Measurements from ENCODE around the gene MED25. TPM values are rescaled to one million over a fixed set of nuclear protein-coding genes. Genes with fewer than 3 reads are reported as not detected.

MED25 gene
- total and polyA plus RNA-seq, 2 of the 4 experiments (the other 2 are of a cell fraction): 4.7 to 38.5 TPM

- no peak for DNase-seq
- Histone ChIP-seq H2BK5ac (ENCODE audit: low read depth, low read length, poor library complexity, severe bottlenecking) (peak overlapping the region; percentile 32), H3K4ac (ENCODE audit: low read depth, low read length) (peak overlapping the region; percentile 73), H3K18ac (ENCODE audit: low read depth, low read length) (no peak overlapping the region), H2AK5ac (ENCODE audit: low read depth, low read length) (peak overlapping the region; percentile 87), H2BK120ac (ENCODE audit: low read depth, low read length) (no peak overlapping the region), H3K9me3 (ENCODE audit: control insufficient read depth, insufficient read depth, low read length) (no peaks in the 10 kb centered on the region), H4K20me1 (ENCODE audit: insufficient read depth, low read length) (0 out of 2 replicates have a peak, but pooled peaks cover 12% of the 10 kb centered on the region), H2AFZ (replicated peaks; ENCODE audit: low read length, poor library complexity) (peak overlapping the region; percentile 99), H4K91ac (ENCODE audit: insufficient read depth, low read depth, low read length) (peak overlapping the region; percentile 88), H3K27ac (ENCODE audit: insufficient read depth, low read length) (peak overlapping the region; percentile 58), H2BK15ac (ENCODE audit: low read depth, low read length) (no peak overlapping the region), H3K14ac (replicated peaks; ENCODE audit: low read depth, low read length) (peak overlapping the region; percentile 74), H4K8ac (ENCODE audit: low read depth in 2 of 2, low read length in 2 of 2) (peak overlapping the region; percentile 54 to 63; a peak in 3 of 4 replicates), H3K9ac (ENCODE audit: low read depth, low read length) (peak overlapping the region; percentile 67), H3K9me1 (ENCODE audit: insufficient read depth, low read length) (peaks cover 6% of the 10 kb centered on the region), H3K27me3 (ENCODE audit: control insufficient read depth, insufficient read depth, low read length) (no peaks in the 10 kb centered on the region), H4K5ac (ENCODE audit: low read depth, low read length) (no peak overlapping the region), H3K56ac (ENCODE audit: extremely low read depth, insufficient read depth, low read length) (peak overlapping the region; percentile 79; the same call in 1 of the 2 replicates), H3K23ac (ENCODE audit: low read depth, low read length) (peak overlapping the region; percentile 75; the same call in 1 of the 2 replicates), H3K79me1 (ENCODE audit: low read depth in 1 of 2, low read length in 2 of 2) (peaks cover 22 to 44% of the 10 kb centered on the region in 2 experiments), H3K36me3 (ENCODE audit: control insufficient read depth, insufficient read depth, low read length) (peaks cover 8% of the 10 kb centered on the region), H3K4me3 (ENCODE audit: insufficient read depth, low read depth, low read length) (peak overlapping the region; percentile 68), H2AK9ac (replicated peaks; ENCODE audit: low read depth, low read length, poor library complexity) (peak overlapping the region; percentile 93), H3K4me1 (ENCODE audit: control insufficient read depth, insufficient read depth, low read length) (peaks cover 6% of the 10 kb centered on the region), H3K4me2 (ENCODE audit: low read depth, low read length) (peak overlapping the region; percentile 58), H2BK20ac (ENCODE audit: low read depth, low read length) (no peak overlapping the region)
- TF ChIP-seq CEBPB (IDR thresholded peaks at IDR 0.05; ENCODE audit: low read depth, low read length) (no peak), MAFK (IDR thresholded peaks at IDR 0.05; ENCODE audit: low read depth, low read length) (no peak), SMC3 (IDR thresholded peaks at IDR 0.05; ENCODE audit: low read depth, low read length) (no peak), RAD21 (IDR thresholded peaks at IDR 0.05; ENCODE audit: low read length) (no peak), FOS (IDR thresholded peaks at IDR 0.05; ENCODE audit: low read depth, low read length) (no peak), MXI1 (IDR thresholded peaks at IDR 0.05; ENCODE audit: borderline replicate concordance, low read depth, low read length) (no peak), BHLHE40 (IDR thresholded peaks at IDR 0.05; ENCODE audit: low read depth, low read length) (no peak), NFE2L2 (IDR thresholded peaks at IDR 0.05; ENCODE audit: low read depth, low read length) (no peak), POLR2A (IDR thresholded peaks at IDR 0.05; ENCODE audit: low read depth, low read length) (no peak), CHD1 (IDR thresholded peaks at IDR 0.05; ENCODE audit: low read depth, low read length) (no peak), MAZ (IDR thresholded peaks at IDR 0.05; ENCODE audit: borderline replicate concordance, low read depth, low read length) (no peak; the same call in 1 of the 2 replicates), RFX5 (IDR thresholded peaks at IDR 0.05; ENCODE audit: low read depth, low read length) (no peak)
- TF ChIP-seq, protein P1, sequence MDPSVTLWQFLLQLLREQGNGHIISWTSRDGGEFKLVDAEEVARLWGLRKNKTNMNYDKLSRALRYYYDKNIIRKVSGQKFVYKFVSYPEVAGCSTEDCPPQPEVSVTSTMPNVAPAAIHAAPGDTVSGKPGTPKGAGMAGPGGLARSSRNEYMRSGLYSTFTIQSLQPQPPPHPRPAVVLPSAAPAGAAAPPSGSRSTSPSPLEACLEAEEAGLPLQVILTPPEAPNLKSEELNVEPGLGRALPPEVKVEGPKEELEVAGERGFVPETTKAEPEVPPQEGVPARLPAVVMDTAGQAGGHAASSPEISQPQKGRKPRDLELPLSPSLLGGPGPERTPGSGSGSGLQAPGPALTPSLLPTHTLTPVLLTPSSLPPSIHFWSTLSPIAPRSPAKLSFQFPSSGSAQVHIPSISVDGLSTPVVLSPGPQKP (IDR thresholded peaks at IDR 0.05; ENCODE audit: borderline replicate concordance, low read depth, low read length): no peak
- TF ChIP-seq, protein P2, sequence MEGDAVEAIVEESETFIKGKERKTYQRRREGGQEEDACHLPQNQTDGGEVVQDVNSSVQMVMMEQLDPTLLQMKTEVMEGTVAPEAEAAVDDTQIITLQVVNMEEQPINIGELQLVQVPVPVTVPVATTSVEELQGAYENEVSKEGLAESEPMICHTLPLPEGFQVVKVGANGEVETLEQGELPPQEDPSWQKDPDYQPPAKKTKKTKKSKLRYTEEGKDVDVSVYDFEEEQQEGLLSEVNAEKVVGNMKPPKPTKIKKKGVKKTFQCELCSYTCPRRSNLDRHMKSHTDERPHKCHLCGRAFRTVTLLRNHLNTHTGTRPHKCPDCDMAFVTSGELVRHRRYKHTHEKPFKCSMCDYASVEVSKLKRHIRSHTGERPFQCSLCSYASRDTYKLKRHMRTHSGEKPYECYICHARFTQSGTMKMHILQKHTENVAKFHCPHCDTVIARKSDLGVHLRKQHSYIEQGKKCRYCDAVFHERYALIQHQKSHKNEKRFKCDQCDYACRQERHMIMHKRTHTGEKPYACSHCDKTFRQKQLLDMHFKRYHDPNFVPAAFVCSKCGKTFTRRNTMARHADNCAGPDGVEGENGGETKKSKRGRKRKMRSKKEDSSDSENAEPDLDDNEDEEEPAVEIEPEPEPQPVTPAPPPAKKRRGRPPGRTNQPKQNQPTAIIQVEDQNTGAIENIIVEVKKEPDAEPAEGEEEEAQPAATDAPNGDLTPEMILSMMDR (conservative IDR thresholded peaks at IDR 0.05; ENCODE audit: low read depth, low read length): no peak
- TF ChIP-seq, protein P3, sequence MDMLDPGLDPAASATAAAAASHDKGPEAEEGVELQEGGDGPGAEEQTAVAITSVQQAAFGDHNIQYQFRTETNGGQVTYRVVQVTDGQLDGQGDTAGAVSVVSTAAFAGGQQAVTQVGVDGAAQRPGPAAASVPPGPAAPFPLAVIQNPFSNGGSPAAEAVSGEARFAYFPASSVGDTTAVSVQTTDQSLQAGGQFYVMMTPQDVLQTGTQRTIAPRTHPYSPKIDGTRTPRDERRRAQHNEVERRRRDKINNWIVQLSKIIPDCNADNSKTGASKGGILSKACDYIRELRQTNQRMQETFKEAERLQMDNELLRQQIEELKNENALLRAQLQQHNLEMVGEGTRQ (IDR thresholded peaks at IDR 0.05; ENCODE audit: low read depth, low read length): no peak
- POLR2A ChIA-PET (ENCODE audit: unreplicated experiment): interaction anchor here (0.6 kb wide), 1 partner anchor 35 kb away, joined by 5 read pairs; no protein-coding TSS in a partner anchor
- no TSS peak for BruUV-seq (replicated peaks)
- dilution Hi-C loops (cut with HindIII; ENCODE audit: low sequenced_read_pairs, unreplicated experiment) (no loop called here), intact Hi-C loops (cut with micrococcal nuclease) (loop anchor here (2.0 to 10.0 kb wide), 2 partner anchors 30 to 104 kb away; no protein-coding TSS in a partner anchor), in situ Hi-C loops (cut with MboI; ENCODE audit: low sequenced_read_pairs) (no loop called here)
- WGBS, 2 experiments (ENCODE audit: extremely low coverage in 2 of 2, insufficient read length in 1 of 2): 46% methylated on average over 8 of the region's 16 CpGs; no CpG with 5 or more reads in 1 of the 2 experiments
- CTCF ChIA-PET: no interaction called here
- peak; percentile 0; the same call in 1 of the 2 replicates for ATAC-seq (ENCODE audit: low read depth)
Observed at GRCh38 chr19:49818649-49819370, 721 bp downstream of the MED25 start.

All from IMR-90 (cell line).